SK-N-SH (cell line): Measurements from ENCODE around the gene C20orf204.

ENCODE experiments used
- ELF1 ChIP-seq: IDR thresholded peaks from 2 replicates; pipeline ENCODE4 v1.4.0; 2012
- FOSL2 ChIP-seq: IDR thresholded peaks from 2 replicates; pipeline ENCODE4 v1.4.0; 2012; ENCODE audit warnings: low read depth, mild to moderate bottlenecking, moderate library complexity, borderline replicate concordance
- GABPA ChIP-seq: IDR thresholded peaks from 2 replicates; pipeline ENCODE4 v1.4.0; 2012; ENCODE audit warnings: low read depth, mild to moderate bottlenecking
- NFIC ChIP-seq: IDR thresholded peaks from 2 replicates; pipeline ENCODE4 v1.4.0; 2012; ENCODE audit warnings: borderline replicate concordance
- NRF1 ChIP-seq: IDR thresholded peaks from 2 replicates; pipeline ENCODE4 v1.6.1; 2012; ENCODE audit warnings: low read depth, mild to moderate bottlenecking, low read length
- POLR2AphosphoS5 ChIP-seq: IDR thresholded peaks from 2 replicates; pipeline ENCODE4 v1.6.1; 2012; ENCODE audit warnings: low read depth, low read length
- RFX5 ChIP-seq: IDR thresholded peaks from 2 replicates; pipeline ENCODE4 v1.6.1; 2012; ENCODE audit warnings: mild to moderate bottlenecking, improper control_type of control experiment, low read length
- SIN3A ChIP-seq: IDR thresholded peaks from 2 replicates; pipeline ENCODE4 v1.6.1; 2012; ENCODE audit warnings: low read depth, mild to moderate bottlenecking, low read length, moderate library complexity, borderline replicate concordance
- TCF12 ChIP-seq: IDR thresholded peaks from 2 replicates; pipeline ENCODE4 v1.4.0; 2012
- TF ChIP-seq, protein P1 (sequence below): IDR thresholded peaks from 2 replicates; pipeline ENCODE4 v1.6.1; 2012; ENCODE audit warnings: mild to moderate bottlenecking, low read depth, low read length, moderate library complexity
- TF ChIP-seq, protein P2 (sequence below): IDR thresholded peaks from 2 replicates; pipeline ENCODE4 v1.4.0; 2012; ENCODE audit warnings: low read depth
- TF ChIP-seq, protein P3 (sequence below): fragments of 200-600 bp; sonication (generic); IDR thresholded peaks from 2 replicates; pipeline ENCODE4 v1.6.1; 2017; ENCODE audit warnings: antibody characterized with exemption, mild to moderate bottlenecking, moderate library complexity

DNA sequence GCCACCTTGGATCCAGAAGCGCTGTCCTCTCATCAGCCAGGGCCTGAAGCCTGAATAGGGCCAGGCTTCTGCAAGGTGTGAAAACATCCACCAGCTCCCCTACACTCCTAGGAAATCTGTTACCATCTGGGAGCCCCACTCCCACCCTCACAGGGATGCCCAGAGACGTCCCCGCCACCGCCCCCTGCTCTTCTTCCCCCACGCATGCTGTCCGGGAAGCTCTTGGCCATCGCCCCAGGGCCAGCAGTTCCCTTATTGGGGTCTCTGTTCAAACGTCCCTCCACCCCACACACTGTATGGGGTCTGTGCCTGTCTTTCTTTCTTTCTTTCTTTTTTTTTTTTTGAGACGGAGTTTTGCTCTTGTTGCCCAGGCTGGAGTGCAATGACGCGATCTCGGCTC is 39.6 kb downstream of the C20orf204 start:
- TF ChIP-seq, protein P1, sequence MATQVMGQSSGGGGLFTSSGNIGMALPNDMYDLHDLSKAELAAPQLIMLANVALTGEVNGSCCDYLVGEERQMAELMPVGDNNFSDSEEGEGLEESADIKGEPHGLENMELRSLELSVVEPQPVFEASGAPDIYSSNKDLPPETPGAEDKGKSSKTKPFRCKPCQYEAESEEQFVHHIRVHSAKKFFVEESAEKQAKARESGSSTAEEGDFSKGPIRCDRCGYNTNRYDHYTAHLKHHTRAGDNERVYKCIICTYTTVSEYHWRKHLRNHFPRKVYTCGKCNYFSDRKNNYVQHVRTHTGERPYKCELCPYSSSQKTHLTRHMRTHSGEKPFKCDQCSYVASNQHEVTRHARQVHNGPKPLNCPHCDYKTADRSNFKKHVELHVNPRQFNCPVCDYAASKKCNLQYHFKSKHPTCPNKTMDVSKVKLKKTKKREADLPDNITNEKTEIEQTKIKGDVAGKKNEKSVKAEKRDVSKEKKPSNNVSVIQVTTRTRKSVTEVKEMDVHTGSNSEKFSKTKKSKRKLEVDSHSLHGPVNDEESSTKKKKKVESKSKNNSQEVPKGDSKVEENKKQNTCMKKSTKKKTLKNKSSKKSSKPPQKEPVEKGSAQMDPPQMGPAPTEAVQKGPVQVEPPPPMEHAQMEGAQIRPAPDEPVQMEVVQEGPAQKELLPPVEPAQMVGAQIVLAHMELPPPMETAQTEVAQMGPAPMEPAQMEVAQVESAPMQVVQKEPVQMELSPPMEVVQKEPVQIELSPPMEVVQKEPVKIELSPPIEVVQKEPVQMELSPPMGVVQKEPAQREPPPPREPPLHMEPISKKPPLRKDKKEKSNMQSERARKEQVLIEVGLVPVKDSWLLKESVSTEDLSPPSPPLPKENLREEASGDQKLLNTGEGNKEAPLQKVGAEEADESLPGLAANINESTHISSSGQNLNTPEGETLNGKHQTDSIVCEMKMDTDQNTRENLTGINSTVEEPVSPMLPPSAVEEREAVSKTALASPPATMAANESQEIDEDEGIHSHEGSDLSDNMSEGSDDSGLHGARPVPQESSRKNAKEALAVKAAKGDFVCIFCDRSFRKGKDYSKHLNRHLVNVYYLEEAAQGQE, result no peak
- TF ChIP-seq, protein P2, sequence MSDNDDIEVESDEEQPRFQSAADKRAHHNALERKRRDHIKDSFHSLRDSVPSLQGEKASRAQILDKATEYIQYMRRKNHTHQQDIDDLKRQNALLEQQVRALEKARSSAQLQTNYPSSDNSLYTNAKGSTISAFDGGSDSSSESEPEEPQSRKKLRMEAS, result no peak
- no peak for TF ChIP-seq NRF1
- TF ChIP-seq, protein P3, sequence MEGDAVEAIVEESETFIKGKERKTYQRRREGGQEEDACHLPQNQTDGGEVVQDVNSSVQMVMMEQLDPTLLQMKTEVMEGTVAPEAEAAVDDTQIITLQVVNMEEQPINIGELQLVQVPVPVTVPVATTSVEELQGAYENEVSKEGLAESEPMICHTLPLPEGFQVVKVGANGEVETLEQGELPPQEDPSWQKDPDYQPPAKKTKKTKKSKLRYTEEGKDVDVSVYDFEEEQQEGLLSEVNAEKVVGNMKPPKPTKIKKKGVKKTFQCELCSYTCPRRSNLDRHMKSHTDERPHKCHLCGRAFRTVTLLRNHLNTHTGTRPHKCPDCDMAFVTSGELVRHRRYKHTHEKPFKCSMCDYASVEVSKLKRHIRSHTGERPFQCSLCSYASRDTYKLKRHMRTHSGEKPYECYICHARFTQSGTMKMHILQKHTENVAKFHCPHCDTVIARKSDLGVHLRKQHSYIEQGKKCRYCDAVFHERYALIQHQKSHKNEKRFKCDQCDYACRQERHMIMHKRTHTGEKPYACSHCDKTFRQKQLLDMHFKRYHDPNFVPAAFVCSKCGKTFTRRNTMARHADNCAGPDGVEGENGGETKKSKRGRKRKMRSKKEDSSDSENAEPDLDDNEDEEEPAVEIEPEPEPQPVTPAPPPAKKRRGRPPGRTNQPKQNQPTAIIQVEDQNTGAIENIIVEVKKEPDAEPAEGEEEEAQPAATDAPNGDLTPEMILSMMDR, result no peak
- TF ChIP-seq SIN3A, result no peak
- TF ChIP-seq ELF1, result no peak
- TF ChIP-seq GABPA, result no peak
- no peak for TF ChIP-seq POLR2AphosphoS5
- no peak for TF ChIP-seq NFIC
- no peak for TF ChIP-seq RFX5
- no peak for TF ChIP-seq FOSL2
- no peak for TF ChIP-seq TCF12
